DMS79 treated with DMSO at 0.1 percent for 48 hours (cell line): ENCODE data around the gene UBA5.
"Not testable (repeated sequence)": the region's sequence is repeated elsewhere in the genome, so short reads cannot be mapped to it uniquely, and the experiment has no call there.

Experiments
- DNase-seq: peaks from one replicate; lab custom pipeline; 2025; lab: John Stamatoyannopoulos, UW

The UBA5 gene

GRCh38 chr3:132660052-132660810 lies at the start of gene UBA5:
Gene UBA5, plus strand, starts transcription at chr3:132660329. Its CDS starts 209 bp downstream, at chr3:132660538.
- DNase-seq = peak; percentile 66

GRCh38 chr3:132615301-132615700 lies 44.8 kb upstream of the UBA5 start:
- DNase-seq = not testable (repeated sequence)

GRCh38 chr3:132615881-132616280 lies 44.2 kb upstream of the UBA5 start:
- peak; percentile 26 for DNase-seq

- DNase-seq = no peak
Observed at GRCh38 chr3:132616780-132617179, 43.3 kb upstream of the UBA5 start.

GRCh38 chr3:132622148-132622547 lies 38.0 kb upstream of the UBA5 start:
- DNase-seq = no peak

GRCh38 chr3:132622761-132623160 lies 37.4 kb upstream of the UBA5 start:
- DNase-seq = no peak

- DNase-seq = no peak
Observed at GRCh38 chr3:132623646-132624045, 36.5 kb upstream of the UBA5 start.

DNA sequence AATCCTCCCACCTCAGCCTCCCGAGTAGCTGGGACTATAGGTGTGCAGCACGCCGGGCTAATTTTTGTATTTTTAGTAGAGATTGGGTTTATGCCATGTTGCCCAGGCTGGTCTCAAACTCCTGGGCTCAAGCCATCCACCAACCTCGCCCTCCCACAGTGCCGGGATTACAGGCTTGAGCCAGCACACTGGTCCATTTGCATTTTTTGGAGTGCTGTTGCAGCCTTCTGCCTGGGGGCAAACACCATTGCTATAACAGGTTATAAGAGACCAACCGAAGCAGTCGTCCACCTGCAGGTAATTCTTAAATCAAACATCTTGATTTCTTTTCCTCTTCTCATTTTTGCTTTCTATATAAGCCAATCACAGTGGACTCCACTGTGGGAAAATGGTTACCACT lies 35.3 kb upstream of the UBA5 start:
- no peak for DNase-seq

DNA sequence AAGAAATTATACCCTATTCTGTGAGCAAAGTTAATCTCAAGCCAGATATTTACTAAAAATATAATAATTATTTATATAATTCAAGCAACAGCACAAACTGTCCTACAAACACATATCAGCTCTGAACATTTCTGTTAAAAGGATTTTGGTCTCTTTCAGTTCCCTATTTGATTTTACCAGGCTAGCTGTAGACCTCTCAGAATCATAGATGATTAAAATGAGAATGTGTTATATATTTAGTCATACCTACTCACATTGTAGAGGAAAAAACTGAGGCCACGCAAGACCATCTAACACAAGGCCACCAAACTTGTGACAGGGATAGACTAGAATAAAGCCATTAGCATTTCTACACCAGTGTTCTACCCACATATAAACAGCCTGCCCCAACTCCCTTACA lies 34.5 kb upstream of the UBA5 start:
- no peak for DNase-seq

- DNase-seq = no peak
Observed at GRCh38 chr3:132626955-132627354, 33.2 kb upstream of the UBA5 start.

DNA sequence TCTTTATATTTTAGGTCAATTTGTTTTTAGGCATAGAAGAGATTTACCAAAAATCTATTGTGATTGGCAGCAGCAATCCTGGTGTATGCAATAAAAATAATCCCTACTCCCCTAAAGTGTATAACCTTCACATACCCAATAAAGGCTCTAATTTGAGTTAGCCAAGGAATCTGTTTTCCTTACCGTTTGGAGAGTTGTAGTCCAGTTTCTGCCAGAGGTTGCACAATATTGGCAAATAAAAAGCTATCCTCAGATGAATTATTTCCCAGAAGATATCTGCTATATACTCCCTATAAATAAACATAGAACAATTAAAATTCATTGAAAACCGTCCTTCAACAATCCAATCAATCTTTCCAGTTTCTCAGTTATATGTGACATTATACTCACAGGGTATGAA lies 32.0 kb upstream of the UBA5 start:
- no peak for DNase-seq

DNA sequence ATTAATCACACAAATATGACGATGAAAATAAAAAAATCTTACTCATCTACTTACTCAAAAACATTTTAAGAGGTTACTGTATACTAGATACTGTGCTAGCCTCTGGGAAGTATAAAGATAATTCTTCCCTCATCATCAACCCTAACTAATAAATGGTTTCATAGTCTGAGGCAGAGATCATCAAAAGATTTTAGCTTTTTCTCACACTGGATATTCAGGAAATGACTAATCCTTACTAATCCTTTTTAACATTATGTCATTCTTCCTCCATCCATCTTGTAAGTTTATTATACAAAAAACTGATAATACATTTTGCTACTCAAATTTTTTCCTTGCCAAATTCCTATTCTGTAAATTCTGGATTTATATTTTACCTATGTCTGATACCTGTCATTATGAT lies 30.2 kb upstream of the UBA5 start:
- no peak for DNase-seq

GRCh38 chr3:132630612-132631011 lies 29.5 kb upstream of the UBA5 start:
- DNase-seq = no peak

DNA sequence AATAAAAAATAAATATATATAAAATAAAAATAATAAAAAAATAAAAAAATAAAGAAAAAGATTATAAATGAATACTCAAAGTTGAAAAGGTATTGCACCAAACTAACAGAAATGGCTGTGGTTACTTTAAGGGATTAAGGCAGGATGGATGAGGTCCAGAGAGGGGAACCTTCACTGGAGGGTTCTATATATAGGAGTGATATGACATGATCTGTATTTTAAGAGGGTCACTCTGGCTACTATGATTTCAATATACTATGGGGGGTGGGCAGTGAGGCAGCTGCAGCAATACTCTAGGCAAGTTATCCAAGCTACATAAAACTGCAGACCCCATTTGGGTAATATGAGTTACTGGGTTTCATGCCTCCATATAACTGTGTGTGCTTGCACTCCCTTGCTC lies 25.1 kb upstream of the UBA5 start:
- no peak for DNase-seq

GRCh38 chr3:132637590-132637989 lies 22.5 kb upstream of the UBA5 start:
- DNase-seq = no peak

DNA sequence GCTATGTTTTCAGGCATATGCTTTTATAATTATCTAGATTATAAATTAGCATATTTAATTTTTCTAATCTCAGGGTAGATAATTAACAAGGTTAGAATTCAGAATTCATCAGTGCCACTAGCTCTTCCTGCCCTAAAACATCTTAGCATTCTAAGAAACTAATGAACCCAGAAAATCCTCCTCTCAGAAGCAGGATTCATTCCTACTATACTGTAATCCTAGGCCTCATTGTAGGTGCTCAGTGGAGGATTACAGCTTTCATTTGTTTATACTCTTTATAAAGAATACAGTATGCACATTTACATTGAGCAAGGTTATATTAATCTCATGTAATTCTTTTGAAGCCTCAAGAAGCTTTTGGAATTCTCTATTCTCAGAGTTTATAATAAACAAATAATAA lies 21.4 kb upstream of the UBA5 start:
- DNase-seq = no peak

- DNase-seq = not testable (repeated sequence)
Observed at GRCh38 chr3:132641427-132641826, 18.7 kb upstream of the UBA5 start.

DNA sequence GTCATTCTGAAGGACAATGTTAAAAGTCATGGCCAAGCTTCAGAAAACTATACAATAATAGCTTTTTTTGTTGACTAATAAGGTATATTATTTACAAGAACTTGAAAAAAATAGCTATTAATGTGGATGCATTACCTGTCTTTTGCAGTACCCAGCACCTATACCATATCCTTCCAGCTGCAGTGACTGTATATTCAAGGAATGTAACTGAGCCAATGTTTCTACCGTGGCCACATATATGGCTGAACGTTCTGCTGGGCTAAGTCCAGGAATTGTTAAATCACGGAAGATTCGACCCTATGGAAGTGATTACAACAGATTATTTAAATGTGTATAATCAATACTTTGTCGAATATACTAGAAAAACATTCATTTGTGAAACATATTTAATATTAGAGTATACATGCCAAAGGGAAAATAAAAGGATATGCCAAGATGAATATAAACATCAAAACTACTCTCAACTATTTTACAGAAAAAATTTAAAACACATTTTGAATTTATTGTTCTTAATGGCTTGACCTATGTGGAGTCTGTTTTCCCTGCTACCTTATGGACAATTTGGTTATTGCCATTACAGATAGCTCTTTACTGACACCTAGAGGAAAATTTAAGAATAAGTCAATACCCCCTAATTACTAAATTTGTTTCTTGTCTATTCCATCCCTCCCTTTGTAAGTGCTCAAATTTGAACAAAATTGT lies 18.1 kb upstream of the UBA5 start:
- DNase-seq = peak; percentile 60

DNA sequence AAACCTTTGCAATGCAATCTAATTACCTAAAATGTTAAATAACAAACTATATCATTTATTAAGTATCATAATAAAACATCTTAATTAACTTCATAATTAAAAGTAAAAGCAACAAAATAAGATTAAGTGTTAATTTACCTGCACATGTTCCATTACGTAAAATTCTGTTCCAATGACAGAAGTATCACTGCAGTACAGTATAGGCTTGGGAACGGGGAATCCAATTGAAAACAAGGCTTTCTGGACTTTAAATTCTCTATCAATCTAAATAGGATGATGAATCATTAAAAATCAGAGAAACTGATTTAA lies 17.6 kb upstream of the UBA5 start:
- no peak for DNase-seq

GRCh38 chr3:132643366-132643765 lies 16.8 kb upstream of the UBA5 start:
- no peak for DNase-seq

GRCh38 chr3:132645058-132645457 lies 15.1 kb upstream of the UBA5 start:
- no peak for DNase-seq

DNA sequence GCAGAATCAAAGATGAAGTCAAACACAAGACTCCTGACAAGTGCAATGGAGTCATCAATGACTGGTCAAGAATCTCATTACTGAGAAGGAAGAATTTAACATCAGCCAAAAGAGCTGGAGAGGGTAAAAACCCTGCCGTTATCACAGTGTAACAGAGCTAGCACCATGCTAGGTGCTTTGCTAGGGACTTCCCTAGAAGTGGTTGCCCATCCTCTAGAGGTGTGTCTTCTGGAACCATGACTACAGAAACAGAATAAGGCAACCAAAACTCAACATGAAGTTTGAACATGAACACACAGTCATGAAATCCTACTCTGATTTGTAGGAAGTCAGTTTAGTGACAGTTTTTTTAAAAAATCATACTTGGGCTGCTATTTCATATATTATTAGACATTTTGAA lies 10.0 kb upstream of the UBA5 start:
- no peak for DNase-seq

DNA sequence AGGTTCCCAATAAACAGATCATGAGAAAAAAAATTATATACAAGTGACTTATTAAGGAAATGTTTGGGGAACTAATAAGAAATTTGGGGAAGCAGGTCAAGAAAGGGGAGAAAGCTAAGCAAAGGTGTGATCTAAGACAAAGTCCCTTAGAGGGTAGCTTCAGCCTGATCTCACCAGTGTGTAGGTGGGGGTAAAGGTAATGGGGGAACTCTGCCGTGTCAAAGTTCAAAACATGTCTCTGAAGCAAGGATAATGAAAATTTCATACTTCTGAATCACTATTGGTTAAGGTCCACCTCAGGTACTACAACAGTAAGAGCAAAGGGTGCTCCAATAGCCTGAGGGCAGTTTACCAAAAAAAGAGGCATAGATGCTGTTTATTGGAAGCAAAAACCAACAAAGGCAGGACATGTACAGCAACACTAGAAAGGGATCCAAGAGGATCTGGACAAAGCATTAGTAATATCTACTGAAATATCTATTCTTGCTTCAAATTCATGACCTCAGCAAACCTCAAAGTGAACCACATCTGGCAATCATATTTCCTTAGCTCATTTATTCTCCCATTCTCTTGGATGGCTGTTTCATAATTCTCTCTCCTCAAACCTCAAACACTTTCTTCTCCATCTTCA lies 7.4 kb upstream of the UBA5 start:
- DNase-seq = no peak
